ENCODE results near the gene LEMD2.

The LEMD2 gene

DNA sequence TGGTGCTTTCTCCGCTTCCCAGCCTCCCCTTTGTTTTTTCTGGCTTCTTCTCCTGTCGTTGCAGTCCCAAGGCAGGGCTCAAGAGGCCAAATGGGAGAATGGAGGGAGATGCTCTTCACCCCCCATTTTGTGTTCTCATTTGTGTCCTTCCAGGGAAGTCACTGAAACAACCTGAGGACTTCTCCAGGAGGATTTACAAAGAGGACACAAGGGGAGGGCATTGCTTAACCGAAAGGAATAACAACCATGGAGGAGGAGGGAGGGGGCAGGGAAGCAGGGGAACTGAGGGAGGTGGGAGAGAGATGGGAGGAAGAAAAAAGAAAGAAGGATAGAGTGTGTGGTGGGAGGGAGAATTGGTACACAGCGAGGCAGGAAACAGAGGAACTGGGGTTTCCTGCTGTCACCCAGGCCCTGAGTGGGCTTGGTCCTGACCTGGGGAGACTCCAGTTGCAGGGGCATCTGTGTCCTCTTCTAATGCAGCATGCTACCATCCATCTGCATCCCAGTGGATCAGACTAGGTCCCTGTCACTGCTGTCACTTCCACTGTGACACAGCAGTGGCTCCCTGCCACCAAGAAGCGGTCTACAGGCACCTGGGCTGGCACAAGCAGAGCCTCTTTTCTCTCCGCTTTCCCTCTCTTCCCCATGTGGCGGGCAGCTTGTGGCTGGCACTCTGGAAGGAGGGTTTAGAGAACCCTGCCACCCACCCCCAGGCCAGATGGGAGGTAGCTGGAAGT lies 32.0 kb upstream of the LEMD2 start:
- ChIA-PET CTCF (no interaction called here), POLR2A (no interaction called here)
- DNase-seq (ENCODE audit: extremely low spot score): no peak
- no peak for TF ChIP-seq TARDBP (IDR thresholded peaks at IDR 0.05)
- no peak for TF ChIP-seq ZNF384 (IDR thresholded peaks at IDR 0.05)
- TF ChIP-seq SUZ12 (IDR thresholded peaks at IDR 0.05): no peak
- TF ChIP-seq NFRKB (IDR thresholded peaks at IDR 0.05): no peak
- TF ChIP-seq HDGF (IDR thresholded peaks at IDR 0.05; ENCODE audit: borderline replicate concordance): no peak

- no peak for TF ChIP-seq ZNF384 (IDR thresholded peaks at IDR 0.05)
- TF ChIP-seq, protein P1, sequence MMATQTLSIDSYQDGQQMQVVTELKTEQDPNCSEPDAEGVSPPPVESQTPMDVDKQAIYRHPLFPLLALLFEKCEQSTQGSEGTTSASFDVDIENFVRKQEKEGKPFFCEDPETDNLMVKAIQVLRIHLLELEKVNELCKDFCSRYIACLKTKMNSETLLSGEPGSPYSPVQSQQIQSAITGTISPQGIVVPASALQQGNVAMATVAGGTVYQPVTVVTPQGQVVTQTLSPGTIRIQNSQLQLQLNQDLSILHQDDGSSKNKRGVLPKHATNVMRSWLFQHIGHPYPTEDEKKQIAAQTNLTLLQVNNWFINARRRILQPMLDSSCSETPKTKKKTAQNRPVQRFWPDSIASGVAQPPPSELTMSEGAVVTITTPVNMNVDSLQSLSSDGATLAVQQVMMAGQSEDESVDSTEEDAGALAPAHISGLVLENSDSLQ (IDR thresholded peaks at IDR 0.05): no peak
- no peak for TF ChIP-seq CTBP1 (IDR thresholded peaks at IDR 0.05; ENCODE audit: borderline replicate concordance)
- TF ChIP-seq TARDBP (IDR thresholded peaks at IDR 0.05): no peak
- TF ChIP-seq HDGF (IDR thresholded peaks at IDR 0.05; ENCODE audit: borderline replicate concordance): no peak
- TF ChIP-seq NFRKB (IDR thresholded peaks at IDR 0.05): no peak
- no peak for TF ChIP-seq ARNT (IDR thresholded peaks at IDR 0.05)
- TF ChIP-seq BHLHE40 (IDR thresholded peaks at IDR 0.05; ENCODE audit: borderline replicate concordance): no peak
- no peak for TF ChIP-seq ELF4 (IDR thresholded peaks at IDR 0.05)
- TF ChIP-seq L3MBTL2 (conservative IDR thresholded peaks at IDR 0.05): no peak
- no peak for TF ChIP-seq FOXM1 (IDR thresholded peaks at IDR 0.05; ENCODE audit: borderline replicate concordance)
- TF ChIP-seq FOXA1 (IDR thresholded peaks at IDR 0.05): no peak
- no peak for TF ChIP-seq SP1 (IDR thresholded peaks at IDR 0.05)
- no peak for TF ChIP-seq LEF1 (IDR thresholded peaks at IDR 0.05; ENCODE audit: borderline replicate concordance)
- no peak for TF ChIP-seq FOXK2 (IDR thresholded peaks at IDR 0.05)
- no peak for TF ChIP-seq SUZ12 (IDR thresholded peaks at IDR 0.05)
- DNase-seq (ENCODE audit: extremely low spot score): no peak
- CTCF ChIA-PET: no interaction called here
- POLR2A ChIA-PET: no interaction called here
Measured at GRCh38 chr6:33820243-33820642, 31.3 kb upstream of the LEMD2 start.

GRCh38 chr6:33819021-33819420 lies 30.1 kb upstream of the LEMD2 start:
- TF ChIP-seq BHLHE40 (IDR thresholded peaks at IDR 0.05; ENCODE audit: borderline replicate concordance) (no peak), FOXK2 (IDR thresholded peaks at IDR 0.05) (no peak), LEF1 (IDR thresholded peaks at IDR 0.05; ENCODE audit: borderline replicate concordance) (no peak), ELF4 (IDR thresholded peaks at IDR 0.05) (no peak), ARNT (IDR thresholded peaks at IDR 0.05) (no peak), ZNF384 (IDR thresholded peaks at IDR 0.05) (no peak), TARDBP (IDR thresholded peaks at IDR 0.05) (no peak), FOXM1 (IDR thresholded peaks at IDR 0.05; ENCODE audit: borderline replicate concordance) (no peak), FOXA1 (IDR thresholded peaks at IDR 0.05) (no peak), SUZ12 (IDR thresholded peaks at IDR 0.05) (no peak), CTBP1 (IDR thresholded peaks at IDR 0.05; ENCODE audit: borderline replicate concordance) (no peak), NFRKB (IDR thresholded peaks at IDR 0.05) (no peak)
- TF ChIP-seq, protein P1 (IDR thresholded peaks at IDR 0.05): no peak
- POLR2A ChIA-PET: no interaction called here
- no peak for DNase-seq (ENCODE audit: extremely low spot score)
- CTCF ChIA-PET: no interaction called here

- TF ChIP-seq SUZ12 (IDR thresholded peaks at IDR 0.05): no peak
- TF ChIP-seq ZNF384 (IDR thresholded peaks at IDR 0.05): no peak
- TF ChIP-seq ARNT (IDR thresholded peaks at IDR 0.05): no peak
- TF ChIP-seq CTBP1 (IDR thresholded peaks at IDR 0.05; ENCODE audit: borderline replicate concordance): no peak
- no peak for TF ChIP-seq NFRKB (IDR thresholded peaks at IDR 0.05)
- TF ChIP-seq, protein P1 (IDR thresholded peaks at IDR 0.05): no peak
- no peak for TF ChIP-seq TARDBP (IDR thresholded peaks at IDR 0.05)
- no peak for TF ChIP-seq SP1 (IDR thresholded peaks at IDR 0.05)
- no peak for TF ChIP-seq FOXK2 (IDR thresholded peaks at IDR 0.05)
- TF ChIP-seq HDGF (IDR thresholded peaks at IDR 0.05; ENCODE audit: borderline replicate concordance): no peak
- TF ChIP-seq BHLHE40 (IDR thresholded peaks at IDR 0.05; ENCODE audit: borderline replicate concordance): no peak
- TF ChIP-seq FOXA1 (IDR thresholded peaks at IDR 0.05): no peak
- no peak for TF ChIP-seq FOXM1 (IDR thresholded peaks at IDR 0.05; ENCODE audit: borderline replicate concordance)
- no peak for TF ChIP-seq L3MBTL2 (conservative IDR thresholded peaks at IDR 0.05)
- TF ChIP-seq ELF4 (IDR thresholded peaks at IDR 0.05): no peak
- TF ChIP-seq LEF1 (IDR thresholded peaks at IDR 0.05; ENCODE audit: borderline replicate concordance): no peak
- ChIA-PET POLR2A (no interaction called here), CTCF (no interaction called here)
- DNase-seq (ENCODE audit: extremely low spot score): no peak
Measured at GRCh38 chr6:33818293-33818692, 29.4 kb upstream of the LEMD2 start.

- no peak for DNase-seq (ENCODE audit: extremely low spot score)
- POLR2A ChIA-PET: no interaction called here
- TF ChIP-seq ELF4 (IDR thresholded peaks at IDR 0.05): no peak
- TF ChIP-seq FOXA1 (IDR thresholded peaks at IDR 0.05): no peak
- TF ChIP-seq CTBP1 (IDR thresholded peaks at IDR 0.05; ENCODE audit: borderline replicate concordance): no peak
- no peak for TF ChIP-seq FOXK2 (IDR thresholded peaks at IDR 0.05)
- no peak for TF ChIP-seq TARDBP (IDR thresholded peaks at IDR 0.05)
- TF ChIP-seq HDGF (IDR thresholded peaks at IDR 0.05; ENCODE audit: borderline replicate concordance): no peak
- TF ChIP-seq ARNT (IDR thresholded peaks at IDR 0.05): no peak
- TF ChIP-seq FOXM1 (IDR thresholded peaks at IDR 0.05; ENCODE audit: borderline replicate concordance): no peak
- no peak for TF ChIP-seq L3MBTL2 (conservative IDR thresholded peaks at IDR 0.05)
- no peak for TF ChIP-seq ZNF384 (IDR thresholded peaks at IDR 0.05)
- TF ChIP-seq, protein P1 (IDR thresholded peaks at IDR 0.05): no peak
- no peak for TF ChIP-seq NFRKB (IDR thresholded peaks at IDR 0.05)
- TF ChIP-seq LEF1 (IDR thresholded peaks at IDR 0.05; ENCODE audit: borderline replicate concordance): no peak
- no peak for TF ChIP-seq SP1 (IDR thresholded peaks at IDR 0.05)
- TF ChIP-seq SUZ12 (IDR thresholded peaks at IDR 0.05): no peak
- no peak for TF ChIP-seq BHLHE40 (IDR thresholded peaks at IDR 0.05; ENCODE audit: borderline replicate concordance)
- CTCF ChIA-PET: no interaction called here
Measured at GRCh38 chr6:33817489-33817888, 28.6 kb upstream of the LEMD2 start.

Data from HEK293T (cell line).